GM19455 (cell line): Measurements from ENCODE around the gene NRCAM.

Experiments
- ATAC-seq: cut with Tn5 transposase; IDR thresholded peaks from one replicate; pipeline ENCODE4 v1.9.1; 2021; ENCODE audit not compliant: unreplicated experiment

NRCAM gene

DNA sequence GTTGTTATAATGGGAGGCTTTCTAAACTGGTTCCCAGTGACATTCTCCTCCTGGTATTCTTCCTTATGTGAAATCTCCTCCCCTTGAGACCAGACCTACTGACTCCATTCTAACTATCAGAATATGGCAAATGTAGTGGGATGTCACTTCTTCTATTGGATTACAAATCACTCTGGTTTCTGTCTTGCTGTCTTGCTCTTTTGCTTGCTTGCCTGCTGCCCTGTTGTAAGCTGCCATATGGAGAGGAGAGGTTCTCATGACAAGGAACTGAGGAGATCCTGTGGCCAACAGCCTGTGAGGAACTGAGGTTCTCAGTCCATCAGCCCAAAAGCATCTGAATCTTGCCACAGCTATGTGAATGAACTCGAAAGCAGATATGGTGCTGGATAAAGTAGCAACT, 4.7 kb upstream of the NRCAM start:
- ATAC-seq = no peak

DNA sequence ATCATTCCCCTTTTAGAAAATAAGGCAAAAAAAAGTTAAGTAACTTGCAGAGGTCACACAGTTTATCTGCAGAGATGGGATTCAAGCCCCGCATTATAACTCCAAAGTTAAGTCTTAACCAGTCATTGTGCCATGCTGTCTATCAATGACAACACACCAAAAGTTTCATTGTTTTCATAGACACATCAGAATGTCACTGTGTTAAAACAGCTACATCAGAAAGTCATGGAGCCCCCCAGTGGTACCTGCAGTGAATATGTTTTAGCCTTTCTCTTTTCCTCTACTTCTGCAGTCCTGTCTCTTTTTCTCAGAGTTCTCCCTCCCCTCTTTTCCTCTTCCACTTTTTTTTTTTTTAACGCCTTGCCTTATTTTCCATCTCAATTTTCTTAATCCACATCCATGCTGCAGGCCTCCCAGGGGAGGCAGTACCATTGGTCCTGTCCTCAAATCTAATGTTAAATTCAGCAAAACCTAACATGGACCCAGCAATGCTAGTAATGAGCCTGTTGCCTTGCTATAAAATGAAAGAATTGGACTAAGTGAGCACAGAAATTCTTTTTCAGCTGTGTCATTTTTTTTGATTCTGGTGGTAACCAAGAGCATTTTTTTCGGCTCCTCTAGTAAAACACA, 3.8 kb upstream of the NRCAM start:
- no peak for ATAC-seq

- no peak for ATAC-seq
Observed at GRCh38 chr7:108457871-108458270, 1.6 kb upstream of the NRCAM start.

GRCh38 chr7:108456845-108457540, 757 bp upstream of the NRCAM start:
- ATAC-seq = no peak

DNA sequence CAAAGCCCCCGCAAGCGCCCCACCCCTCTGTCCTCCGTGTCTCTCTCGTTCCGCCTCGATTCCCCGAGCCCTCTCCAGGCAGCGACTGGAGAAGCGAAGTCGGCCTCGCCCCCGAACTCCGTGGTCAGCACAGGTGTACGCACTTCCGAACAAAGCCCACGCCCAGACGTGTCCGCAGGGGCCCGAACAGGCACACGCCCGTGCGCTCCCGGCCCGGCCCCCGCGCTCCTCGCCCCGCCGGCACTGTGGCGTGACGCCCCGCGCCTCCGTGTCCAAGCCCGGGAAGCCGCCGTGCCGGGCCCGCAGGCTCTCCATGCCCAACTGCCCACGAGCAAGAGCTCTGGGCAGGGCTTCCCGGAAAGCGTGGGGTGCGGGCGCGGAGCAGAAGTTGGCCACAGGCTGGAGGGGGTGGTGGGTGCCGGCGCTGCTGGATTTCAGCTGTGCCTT, 662 bp downstream of the NRCAM start:
- no peak for ATAC-seq

DNA sequence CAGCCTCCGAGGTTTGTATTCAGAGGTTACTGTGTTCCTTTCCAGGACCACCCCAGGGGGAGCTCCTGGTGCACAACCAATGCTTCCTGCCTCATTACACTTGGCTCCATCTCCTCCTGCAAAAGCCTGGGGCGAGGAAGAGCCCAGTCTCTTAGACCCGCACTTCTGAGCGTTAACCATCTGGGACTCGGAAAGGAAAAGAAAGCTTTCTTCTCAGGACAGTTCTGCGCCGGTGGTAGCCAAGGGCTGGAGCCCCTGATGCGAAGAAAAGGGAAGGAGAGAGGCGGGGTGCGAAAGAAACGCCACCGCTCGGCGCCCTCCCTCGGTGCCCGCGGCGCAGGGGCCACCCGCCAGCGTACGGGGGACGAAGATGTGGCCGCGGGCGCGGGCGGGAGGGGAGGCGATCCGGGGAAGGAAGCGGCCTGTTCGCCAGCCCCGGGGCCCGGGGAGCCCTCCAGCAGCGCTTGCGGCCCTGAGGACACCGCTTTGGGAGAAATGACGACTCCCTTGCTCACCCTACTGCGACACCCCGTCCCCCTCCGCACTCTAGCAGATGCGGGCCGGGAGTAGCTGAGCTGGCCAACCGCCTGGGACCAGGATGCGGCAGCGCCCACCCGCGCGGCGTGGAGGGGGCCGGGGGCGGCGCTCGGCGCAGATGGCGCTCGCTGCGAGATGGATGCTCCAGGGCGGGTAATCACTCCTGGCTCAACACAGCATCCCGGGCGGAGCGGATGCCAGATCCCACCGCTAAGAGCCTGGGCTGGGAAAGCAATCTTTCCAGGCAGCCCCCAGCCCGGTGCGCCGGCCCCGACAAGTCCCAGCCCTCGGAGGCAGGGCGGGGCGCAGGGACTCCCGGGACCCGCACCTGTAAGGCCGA, 1.3 kb downstream of the NRCAM start:
- no peak for ATAC-seq

GRCh38 chr7:108454317-108454673, 1.9 kb downstream of the NRCAM start:
- ATAC-seq = no peak

DNA sequence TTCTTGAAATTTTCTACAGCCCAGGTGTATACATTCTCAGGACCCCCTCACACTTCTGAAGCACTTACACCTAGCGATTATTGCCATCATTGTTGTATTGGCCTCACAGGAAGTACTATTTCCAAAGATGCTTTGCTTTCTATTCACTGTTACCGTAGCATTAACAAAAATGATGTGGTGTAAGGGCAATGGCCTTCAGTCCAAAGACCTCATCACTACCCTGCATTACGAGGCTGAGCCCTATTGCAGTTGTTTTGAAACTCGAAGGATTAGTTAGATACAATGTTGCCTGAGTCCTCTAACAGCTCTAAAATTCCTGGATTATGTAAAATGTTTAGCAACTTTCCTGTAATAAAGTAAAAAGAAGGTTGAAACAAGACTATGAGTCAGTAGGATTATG, 2.9 kb downstream of the NRCAM start:
- no peak for ATAC-seq

GRCh38 chr7:108452707-108453106, 3.5 kb downstream of the NRCAM start:
- no peak for ATAC-seq

DNA sequence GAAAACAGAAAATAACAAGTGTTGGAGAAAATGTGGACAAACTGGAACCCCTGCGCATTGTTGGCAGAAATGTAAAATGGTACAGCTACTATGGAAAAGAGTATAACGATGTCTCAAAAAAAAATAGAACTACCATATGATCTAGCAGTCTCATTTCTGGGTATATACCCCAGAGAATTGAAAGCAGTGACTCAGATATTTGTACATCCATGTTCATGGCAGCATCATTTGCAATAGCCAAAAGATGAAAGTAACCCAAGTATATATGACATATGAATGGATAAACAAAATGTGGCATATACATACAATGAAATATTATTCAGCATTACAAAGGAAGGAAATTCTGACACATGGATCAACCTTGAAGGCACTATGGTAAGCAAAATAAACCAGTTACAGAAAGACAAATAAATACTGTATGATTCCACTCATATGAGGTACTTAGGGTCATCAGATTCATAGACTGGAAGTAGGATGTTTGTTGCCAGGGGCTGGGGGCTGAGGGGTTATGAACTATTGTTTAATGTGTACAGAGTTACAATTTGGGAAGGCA, 4.9 kb downstream of the NRCAM start:
- no peak for ATAC-seq

DNA sequence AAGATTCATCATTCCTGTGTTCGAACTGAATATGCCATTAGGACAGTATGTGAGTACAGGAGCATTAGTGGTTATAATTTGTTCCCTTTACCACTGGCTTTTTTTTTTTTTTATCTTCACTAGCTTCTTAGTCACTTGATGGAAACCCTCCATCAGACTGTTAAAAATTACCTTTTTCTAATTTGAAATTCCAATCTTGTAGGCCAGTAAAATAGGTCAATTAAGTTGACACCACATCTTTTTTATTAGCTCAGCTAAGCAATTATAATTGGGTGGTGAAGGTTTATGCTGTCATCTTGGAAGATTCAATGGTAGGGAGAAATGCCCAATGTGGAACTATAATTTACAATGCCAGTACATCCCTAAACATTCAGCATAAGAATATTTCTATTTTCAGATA, 6.1 kb downstream of the NRCAM start:
- ATAC-seq = no peak

GRCh38 chr7:108449521-108449920, 6.7 kb downstream of the NRCAM start:
- ATAC-seq = no peak

DNA sequence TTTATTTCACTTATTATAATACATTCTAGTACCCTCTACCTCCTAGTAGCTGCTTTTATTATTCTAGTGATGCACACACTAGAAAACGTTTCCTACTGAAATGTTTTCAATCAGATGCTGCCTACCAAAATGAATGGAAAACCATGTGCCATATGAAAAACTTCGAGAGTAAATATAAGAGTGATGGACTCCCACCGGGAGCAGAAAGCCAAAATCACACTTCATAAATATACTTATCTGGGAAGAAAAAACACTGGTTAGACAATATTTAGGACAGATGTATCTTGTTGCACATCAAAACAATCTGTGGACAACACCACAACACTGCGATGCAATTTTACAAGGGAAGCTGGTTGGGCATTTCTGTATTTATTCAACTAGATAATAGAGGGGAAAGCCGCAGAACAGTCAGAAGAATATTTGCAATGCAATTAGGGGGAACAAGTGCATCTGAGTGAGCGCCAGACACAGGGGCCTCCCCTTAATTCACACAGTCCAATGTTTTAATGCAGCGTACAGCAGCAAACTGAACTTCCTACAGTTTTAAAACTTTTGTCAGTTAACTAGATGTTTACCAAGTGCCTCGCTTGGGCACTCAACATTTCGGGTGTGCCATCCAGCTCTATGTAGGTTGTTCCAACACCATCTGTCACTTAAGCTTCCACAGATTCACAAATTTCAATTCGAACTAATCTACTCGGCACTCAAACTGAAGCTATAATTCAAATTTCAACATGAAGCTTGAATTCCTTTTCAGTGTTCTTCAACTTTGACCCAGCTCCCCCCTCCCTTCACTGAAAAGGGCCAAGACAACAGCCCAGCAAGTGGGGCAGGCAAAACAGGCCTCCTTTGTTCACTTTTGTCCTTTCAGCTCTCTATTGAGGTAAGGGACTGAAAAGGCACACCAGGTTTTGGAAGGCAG, 7.4 kb downstream of the NRCAM start:
- no peak for ATAC-seq

- ATAC-seq = no peak
Observed at GRCh38 chr7:108442039-108442568, 14.1 kb downstream of the NRCAM start.

DNA sequence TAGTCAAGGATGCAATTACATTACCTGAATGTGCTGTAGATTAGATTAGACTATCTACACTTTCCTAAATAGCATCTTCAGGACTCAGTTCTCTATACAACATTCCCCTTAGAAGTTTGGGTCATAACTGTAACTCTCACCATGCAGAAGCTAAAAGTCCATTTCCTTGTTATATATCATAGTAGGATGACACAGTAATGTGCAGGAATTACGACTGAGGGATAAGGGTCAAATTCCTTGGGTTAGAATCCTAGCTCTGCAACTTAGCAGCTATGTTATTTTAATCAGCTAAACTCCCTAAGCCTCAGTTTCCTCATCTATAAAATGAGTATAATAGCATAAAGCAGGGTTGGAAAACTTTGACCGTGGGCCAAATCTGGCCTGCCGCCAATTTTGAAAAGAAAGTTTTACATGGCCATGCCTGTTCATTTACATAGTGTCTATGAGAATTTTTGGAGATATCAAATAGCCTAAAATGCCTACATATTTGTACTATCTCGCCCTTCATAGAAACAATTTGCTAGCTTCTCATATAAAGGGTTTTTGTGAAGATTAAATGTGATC, 14.8 kb downstream of the NRCAM start:
- no peak for ATAC-seq

DNA sequence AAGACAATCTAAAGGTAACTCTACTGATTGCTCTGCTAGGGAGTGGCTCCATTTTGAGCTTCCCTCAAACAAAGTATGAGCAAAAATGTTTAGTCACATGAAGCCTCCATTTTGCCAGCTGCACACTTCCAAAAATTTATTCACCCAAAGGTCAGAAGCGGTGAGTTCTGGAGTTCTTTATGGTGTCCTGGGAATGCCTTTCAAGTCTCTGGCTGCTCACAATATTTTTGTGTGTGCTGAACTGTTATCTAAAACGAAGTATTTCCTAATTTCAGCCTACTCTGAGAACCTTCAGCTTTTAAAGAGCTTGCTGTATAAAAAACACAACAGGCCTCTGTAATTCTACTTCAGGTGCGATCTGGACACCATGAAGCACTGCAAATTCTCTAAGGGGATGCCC, 15.6 kb downstream of the NRCAM start:
- ATAC-seq = no peak

GRCh38 chr7:108436906-108437305, 19.3 kb downstream of the NRCAM start:
- no peak for ATAC-seq

GRCh38 chr7:108434010-108434409, 22.2 kb downstream of the NRCAM start:
- ATAC-seq = no peak

DNA sequence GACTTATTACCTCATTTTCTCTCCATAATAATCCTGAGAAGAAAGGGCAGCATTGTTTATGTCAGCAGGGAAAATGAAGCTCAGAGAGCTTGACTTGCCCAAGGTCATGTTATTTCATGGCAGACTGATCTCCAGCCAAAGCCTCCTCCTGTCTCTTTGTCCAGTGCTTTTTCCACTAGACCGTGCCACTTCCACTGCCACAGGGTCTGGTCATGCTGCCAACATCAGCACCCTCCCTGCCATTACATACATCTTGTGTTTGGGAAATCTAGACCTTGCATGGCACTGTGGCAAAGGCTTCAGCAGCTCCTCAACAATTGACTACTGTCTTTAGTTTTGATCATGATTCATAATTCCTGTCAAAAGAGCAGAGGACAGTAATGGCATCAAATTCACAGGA, 25.1 kb downstream of the NRCAM start:
- ATAC-seq = no peak

DNA sequence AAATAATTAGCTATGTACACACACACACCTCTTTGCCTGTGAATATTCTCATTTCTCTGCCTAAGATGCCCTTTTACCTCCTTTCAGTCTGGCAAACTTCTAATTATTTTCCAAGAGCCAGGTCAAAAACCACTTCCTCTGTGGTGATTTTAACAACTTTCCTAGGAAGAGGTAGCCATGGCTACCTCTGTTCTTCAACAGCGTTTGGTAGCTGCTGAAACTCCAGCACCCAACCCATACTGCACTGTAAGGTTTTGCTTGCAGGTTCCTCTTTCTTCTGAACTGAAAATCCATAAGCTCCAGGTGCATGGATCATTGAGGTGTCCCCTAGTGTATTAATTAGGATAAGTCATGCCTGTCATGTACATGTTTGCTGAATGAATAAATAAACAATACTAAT, 25.6 kb downstream of the NRCAM start:
- no peak for ATAC-seq
